GM12801 (cell line): Measurements from ENCODE around the gene METTL22.

Source experiments
- CTCF ChIP-seq: IDR thresholded peaks from one replicate; pipeline ENCODE4 v1.5.1; 2011; ENCODE audit warnings: control low read depth; ENCODE audit not compliant: insufficient read length; ENCODE audit errors: extremely low read depth

Gene METTL22

DNA sequence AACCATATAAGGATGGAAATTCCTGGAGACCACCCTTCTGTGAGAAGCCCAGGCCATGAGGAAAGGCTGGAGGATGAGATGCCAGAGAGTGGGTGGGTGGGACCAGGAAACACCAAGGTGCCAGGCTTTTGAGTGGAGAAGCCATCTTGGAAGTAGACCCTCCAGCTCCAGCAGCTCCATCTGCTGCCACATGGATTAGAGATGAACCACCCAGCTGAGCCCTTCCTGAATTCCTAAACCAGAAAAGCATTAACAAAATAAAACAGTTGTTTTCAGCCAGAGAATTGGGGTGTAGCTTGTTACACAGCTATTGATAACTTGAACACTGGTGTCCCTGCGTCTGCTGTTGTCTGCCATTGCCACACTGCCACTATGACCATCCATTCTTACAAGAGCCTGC is 24.9 kb upstream of the METTL22 start:
- no peak for TF ChIP-seq CTCF

- no peak for TF ChIP-seq CTCF
Measured at GRCh38 chr16:8600144-8600775, 21.2 kb upstream of the METTL22 start.

GRCh38 chr16:8605554-8605953 is 15.9 kb upstream of the METTL22 start:
- no peak for TF ChIP-seq CTCF

- no peak for TF ChIP-seq CTCF
Measured at GRCh38 chr16:8607214-8607613, 14.3 kb upstream of the METTL22 start.

DNA sequence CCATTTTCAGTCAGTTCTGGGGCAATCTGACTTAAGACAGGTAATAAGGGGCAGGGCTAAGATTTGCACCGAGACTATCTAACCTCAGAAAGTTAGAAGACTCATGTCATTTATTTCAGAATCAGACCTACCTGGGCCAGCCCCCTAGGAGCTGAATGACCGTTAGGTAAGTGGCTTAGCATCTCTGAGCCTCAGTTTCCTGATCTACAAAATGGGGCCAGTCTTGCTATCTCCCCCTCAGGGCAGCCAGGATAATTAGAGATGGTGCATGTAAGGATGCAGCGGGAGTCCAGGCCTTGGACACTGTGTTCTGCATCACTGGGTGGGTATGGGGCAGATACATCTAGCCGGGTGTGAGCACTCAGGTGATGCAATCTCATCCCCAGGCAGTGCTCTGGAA is 10.4 kb upstream of the METTL22 start:
- TF ChIP-seq CTCF: no peak

GRCh38 chr16:8611886-8612600 is 9.5 kb upstream of the METTL22 start:
- no peak for TF ChIP-seq CTCF

DNA sequence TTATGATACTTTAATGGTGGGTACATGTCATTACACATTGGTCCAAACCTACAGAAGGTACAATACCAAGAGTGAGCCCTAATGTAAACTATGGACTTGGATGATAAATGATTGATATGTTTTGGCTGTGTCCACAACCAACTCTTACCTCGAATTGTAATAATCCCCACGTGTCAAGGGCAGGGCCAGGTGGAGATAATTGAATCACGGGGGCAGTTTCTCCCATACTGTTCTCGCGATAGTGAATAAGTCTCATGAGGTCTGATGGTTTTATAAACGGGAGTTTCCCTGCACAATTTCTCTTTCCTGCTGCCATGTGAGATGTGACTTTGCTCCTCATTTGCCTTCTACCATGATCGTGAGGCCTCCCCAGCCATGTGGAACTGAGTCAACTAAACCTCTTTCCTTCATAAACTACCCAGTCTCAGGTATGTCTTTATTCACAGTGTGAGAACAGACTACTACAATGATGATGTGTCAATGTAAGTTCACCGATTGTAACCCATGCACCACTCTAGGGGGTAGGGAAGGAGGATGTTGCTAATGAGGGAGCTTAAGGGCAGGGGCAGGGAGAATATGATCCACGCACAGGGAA is 7.0 kb upstream of the METTL22 start:
- no peak for TF ChIP-seq CTCF
